Astrocyte (in vitro differentiated cells and primary cell): ENCODE data around the gene SSBP1. TPM values are rescaled to one million over a fixed set of nuclear protein-coding genes. Genes with fewer than 3 reads are reported as not detected.

Source experiments
- DNase-seq: peaks from one replicate; pipeline ENCODE4 v3.0.0-alpha.2; 2010; ENCODE audit warnings: low read depth
- FAIRE-seq: peaks from 2 replicates; lab custom pipeline; 2011; peaks lifted over from hg19 to GRCh38; lab: Jason Lieb, UNC
- H2AFZ ChIP-seq: 2 replicates; pipeline ENCODE4 v1.6.0; 2012; ENCODE audit warnings: low read depth, low read length, inconsistent platforms
- H3K27ac ChIP-seq: 2 replicates; pipeline ENCODE4 v1.5.1; 2011; ENCODE audit warnings: low read depth, low read length, inconsistent platforms
- H3K27me3 ChIP-seq: 2 replicates; pipeline ENCODE4 v1.6.0; 2011; ENCODE audit warnings: low read length, inconsistent platforms; ENCODE audit not compliant: insufficient read depth
- H3K36me3 ChIP-seq: 2 replicates; pipeline ENCODE4 v1.5.1; 2011; ENCODE audit warnings: low read length, inconsistent platforms; ENCODE audit not compliant: insufficient read depth
- H3K4me1 ChIP-seq: 2 replicates; pipeline ENCODE4 v1.5.1; 2011; ENCODE audit warnings: low read length, inconsistent platforms; ENCODE audit not compliant: insufficient read depth
- H3K4me2 ChIP-seq: 2 replicates; pipeline ENCODE4 v1.6.0; 2012; ENCODE audit warnings: low read length, inconsistent platforms
- H3K4me3 ChIP-seq: 2 replicates; pipeline ENCODE4 v1.5.1; 2011; ENCODE audit warnings: low read depth, mild to moderate bottlenecking, low read length, inconsistent platforms; ENCODE audit not compliant: insufficient read depth
- H3K79me2 ChIP-seq: 2 replicates; pipeline ENCODE4 v1.6.0; 2012; ENCODE audit warnings: mild to moderate bottlenecking, low read length, inconsistent platforms; ENCODE audit not compliant: insufficient read depth
- H3K9ac ChIP-seq: 2 replicates; pipeline ENCODE4 v1.6.0; 2012; ENCODE audit warnings: mild to moderate bottlenecking, low read length, inconsistent platforms
- H3K9me3 ChIP-seq: 2 replicates; pipeline ENCODE4 v1.5.1; 2012; ENCODE audit warnings: low read depth, mild to moderate bottlenecking, low read length, inconsistent platforms; ENCODE audit not compliant: insufficient read depth
- H4K20me1 ChIP-seq: 2 replicates; pipeline ENCODE4 v1.6.0; 2012; ENCODE audit warnings: low read length, inconsistent platforms; ENCODE audit not compliant: insufficient read depth
- H3K27ac Mint-ChIP-seq: one replicate; pipeline ENCODE4 v1.8.0; 2021; ENCODE audit warnings: mild to moderate bottlenecking, mixed read lengths; ENCODE audit not compliant: unreplicated experiment
- H3K27me3 Mint-ChIP-seq: one replicate; pipeline ENCODE4 v1.8.0; 2021; ENCODE audit warnings: low read depth, mixed read lengths; ENCODE audit not compliant: unreplicated experiment
- H3K36me3 Mint-ChIP-seq: one replicate; pipeline ENCODE4 v1.8.0; 2021; ENCODE audit warnings: low read depth, mixed read lengths; ENCODE audit not compliant: unreplicated experiment
- H3K4me1 Mint-ChIP-seq: one replicate; pipeline ENCODE4 v1.8.0; 2021; ENCODE audit warnings: low read depth, mixed read lengths; ENCODE audit not compliant: unreplicated experiment
- H3K4me3 Mint-ChIP-seq: one replicate; pipeline ENCODE4 v1.8.0; 2021; ENCODE audit warnings: mild to moderate bottlenecking, moderate library complexity, mixed read lengths; ENCODE audit not compliant: unreplicated experiment
- H3K9me3 Mint-ChIP-seq: one replicate; pipeline ENCODE4 v1.8.0; 2021; ENCODE audit warnings: mild to moderate bottlenecking, mixed read lengths; ENCODE audit not compliant: unreplicated experiment
- EZH2 ChIP-seq: IDR thresholded peaks from 2 replicates; pipeline ENCODE4 v1.6.1; 2012; ENCODE audit warnings: mild to moderate bottlenecking, low read length, inconsistent platforms; ENCODE audit not compliant: insufficient read depth
- total RNA-seq: library from RNA; stranded (reverse); gene quantifications from 2 replicates; pipeline ENCODE4 v1.2.1, GENCODE V29; 2021
- TF ChIP-seq, protein P1 (sequence below): IDR thresholded peaks from 2 replicates; pipeline ENCODE4 v1.5.1; 2011; ENCODE audit warnings: low read depth, mild to moderate bottlenecking, inconsistent platforms, low read length, moderate library complexity; ENCODE audit not compliant: insufficient read depth

The SSBP1 gene
- total RNA-seq, 1 donor from 2014 or later = 146 TPM

DNA sequence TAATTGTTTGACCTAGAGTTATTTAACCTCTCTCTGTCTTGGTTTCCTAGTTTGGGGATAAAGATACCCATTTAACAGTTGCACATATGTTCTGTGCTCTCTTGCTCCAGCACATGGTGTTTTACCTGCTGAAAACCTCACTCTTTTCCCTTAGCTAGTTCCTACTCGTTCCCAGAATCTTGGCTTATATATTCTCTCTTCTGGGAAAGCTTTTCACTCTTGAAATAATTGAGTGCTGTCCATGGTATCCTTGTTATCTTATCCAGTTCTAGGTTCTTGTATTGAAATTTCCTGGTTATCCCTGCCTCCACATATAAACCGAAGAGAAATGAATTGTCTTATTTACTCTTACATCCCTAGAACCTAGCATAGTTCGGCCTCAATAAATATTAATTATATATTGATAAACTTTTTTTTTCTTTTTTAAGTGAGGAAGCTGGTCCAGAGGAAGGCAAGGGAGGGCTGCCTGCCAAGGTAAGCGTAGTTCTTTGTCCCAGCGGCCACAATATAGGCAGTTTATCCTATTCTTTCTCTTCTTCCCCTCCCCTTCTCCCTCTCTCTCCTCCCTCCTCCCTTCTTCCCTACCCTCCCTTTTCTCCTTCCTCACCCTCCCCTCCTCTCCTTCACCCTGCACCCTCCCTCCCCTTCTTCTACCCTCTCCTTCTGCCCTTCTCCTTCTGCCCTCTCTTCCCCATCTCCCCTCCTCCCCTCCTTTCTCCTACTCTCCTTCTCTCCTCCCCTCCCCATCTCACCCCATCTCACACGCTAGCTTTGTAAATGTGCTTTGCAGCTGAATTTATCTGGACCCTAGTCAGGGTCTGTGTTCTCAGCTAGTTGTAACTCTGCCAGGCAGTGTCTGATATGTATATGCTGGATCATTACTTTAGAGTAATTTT is 22.1 kb upstream of the SSBP1 start:
- H3K4me1 Mint-ChIP-seq = no peaks in the 10 kb centered on the region
- DNase-seq = no peak
- Histone ChIP-seq H3K9ac (no peak overlapping the region), H3K4me3 (no peak overlapping the region), H2AFZ (no peak overlapping the region), H3K27me3 (no peaks in the 10 kb centered on the region), H3K27ac (no peak overlapping the region), H4K20me1 (no peaks in the 10 kb centered on the region), H3K9me3 (no peaks in the 10 kb centered on the region), H3K36me3 (no peaks in the 10 kb centered on the region), H3K79me2 (no peaks in the 10 kb centered on the region), H3K4me2 (no peak overlapping the region), H3K4me1 (no peaks in the 10 kb centered on the region)
- FAIRE-seq = no peak
- no peaks in the 10 kb centered on the region for H3K36me3 Mint-ChIP-seq
- H3K27ac Mint-ChIP-seq = no peak overlapping the region
- H3K9me3 Mint-ChIP-seq = no peaks in the 10 kb centered on the region
- H3K4me3 Mint-ChIP-seq = no peak overlapping the region
- TF ChIP-seq EZH2 = no peak
- TF ChIP-seq, protein P1, sequence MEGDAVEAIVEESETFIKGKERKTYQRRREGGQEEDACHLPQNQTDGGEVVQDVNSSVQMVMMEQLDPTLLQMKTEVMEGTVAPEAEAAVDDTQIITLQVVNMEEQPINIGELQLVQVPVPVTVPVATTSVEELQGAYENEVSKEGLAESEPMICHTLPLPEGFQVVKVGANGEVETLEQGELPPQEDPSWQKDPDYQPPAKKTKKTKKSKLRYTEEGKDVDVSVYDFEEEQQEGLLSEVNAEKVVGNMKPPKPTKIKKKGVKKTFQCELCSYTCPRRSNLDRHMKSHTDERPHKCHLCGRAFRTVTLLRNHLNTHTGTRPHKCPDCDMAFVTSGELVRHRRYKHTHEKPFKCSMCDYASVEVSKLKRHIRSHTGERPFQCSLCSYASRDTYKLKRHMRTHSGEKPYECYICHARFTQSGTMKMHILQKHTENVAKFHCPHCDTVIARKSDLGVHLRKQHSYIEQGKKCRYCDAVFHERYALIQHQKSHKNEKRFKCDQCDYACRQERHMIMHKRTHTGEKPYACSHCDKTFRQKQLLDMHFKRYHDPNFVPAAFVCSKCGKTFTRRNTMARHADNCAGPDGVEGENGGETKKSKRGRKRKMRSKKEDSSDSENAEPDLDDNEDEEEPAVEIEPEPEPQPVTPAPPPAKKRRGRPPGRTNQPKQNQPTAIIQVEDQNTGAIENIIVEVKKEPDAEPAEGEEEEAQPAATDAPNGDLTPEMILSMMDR = no peak
- peaks cover 7% of the 10 kb centered on the region for H3K27me3 Mint-ChIP-seq

DNA sequence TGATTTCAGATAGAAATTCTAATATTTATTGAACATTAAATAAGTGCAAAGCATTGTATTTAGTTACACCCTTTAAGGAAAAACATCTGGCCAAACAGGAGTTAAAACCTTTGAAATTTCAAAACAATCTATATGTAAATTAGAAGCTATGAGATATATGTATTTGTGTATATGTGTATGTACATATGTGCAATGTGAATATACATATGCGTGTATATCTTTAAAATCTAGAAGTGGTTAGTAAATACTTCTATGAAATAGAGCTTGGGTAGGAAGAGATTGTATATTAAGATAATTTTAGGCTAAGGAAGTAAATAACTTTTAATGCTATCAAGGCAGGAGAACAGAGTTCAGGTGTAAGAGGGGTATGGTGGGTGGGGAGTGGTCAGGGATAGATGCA is 20.7 kb upstream of the SSBP1 start:
- Mint-ChIP-seq H3K27me3 (peaks cover 5% of the 10 kb centered on the region), H3K36me3 (no peaks in the 10 kb centered on the region), H3K4me3 (no peak overlapping the region), H3K27ac (no peak overlapping the region), H3K4me1 (no peaks in the 10 kb centered on the region), H3K9me3 (no peaks in the 10 kb centered on the region)
- H4K20me1 ChIP-seq = no peaks in the 10 kb centered on the region
- H3K9ac ChIP-seq = no peak overlapping the region
- H3K27me3 ChIP-seq = no peaks in the 10 kb centered on the region
- H3K4me3 ChIP-seq = no peak overlapping the region
- DNase-seq = no peak
- no peaks in the 10 kb centered on the region for H3K79me2 ChIP-seq
- H3K4me1 ChIP-seq = no peaks in the 10 kb centered on the region
- H3K9me3 ChIP-seq = no peaks in the 10 kb centered on the region
- H3K36me3 ChIP-seq = no peaks in the 10 kb centered on the region
- TF ChIP-seq, protein P1 = no peak
- no peak for TF ChIP-seq EZH2
- no peak for FAIRE-seq
- no peak overlapping the region for H3K27ac ChIP-seq
- H2AFZ ChIP-seq = no peak overlapping the region
- no peak overlapping the region for H3K4me2 ChIP-seq

DNA sequence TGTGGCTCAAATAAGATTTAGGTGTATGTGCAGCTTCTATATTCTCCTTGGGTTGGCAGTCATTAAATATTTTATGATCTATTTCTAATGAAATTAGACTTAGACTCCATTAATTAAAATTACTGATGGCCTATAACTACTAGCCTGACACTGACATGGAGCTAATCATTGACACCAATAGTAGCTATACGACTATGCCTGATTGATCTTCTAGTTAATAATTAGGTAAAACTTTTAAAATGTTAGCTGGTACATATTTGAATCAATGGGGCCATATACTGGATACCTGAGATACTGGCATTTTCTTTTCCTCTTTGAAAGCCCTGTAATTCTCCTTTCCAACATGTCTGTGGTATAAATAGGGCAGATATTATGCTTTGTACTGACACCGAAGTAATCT is 15.6 kb upstream of the SSBP1 start:
- H3K4me3 ChIP-seq = no peak overlapping the region
- no peaks in the 10 kb centered on the region for H3K27me3 Mint-ChIP-seq
- no peaks in the 10 kb centered on the region for H3K36me3 Mint-ChIP-seq
- no peak overlapping the region for H3K27ac ChIP-seq
- no peaks in the 10 kb centered on the region for H3K9me3 Mint-ChIP-seq
- DNase-seq (no peak), FAIRE-seq (no peak)
- no peak for TF ChIP-seq EZH2
- TF ChIP-seq, protein P1 = no peak
- no peaks in the 10 kb centered on the region for H3K27me3 ChIP-seq
- no peak overlapping the region for H3K9ac ChIP-seq
- no peaks in the 10 kb centered on the region for H3K9me3 ChIP-seq
- H4K20me1 ChIP-seq = no peaks in the 10 kb centered on the region
- H3K79me2 ChIP-seq = no peaks in the 10 kb centered on the region
- no peak overlapping the region for H3K4me2 ChIP-seq
- H3K4me3 Mint-ChIP-seq = no peak overlapping the region
- H3K4me1 ChIP-seq = no peaks in the 10 kb centered on the region
- no peaks in the 10 kb centered on the region for H3K4me1 Mint-ChIP-seq
- no peaks in the 10 kb centered on the region for H3K36me3 ChIP-seq
- no peak overlapping the region for H3K27ac Mint-ChIP-seq
- no peak overlapping the region for H2AFZ ChIP-seq
